Omental fat pad (tissue), 4 donors: Measurements from ENCODE around the gene RUSC2. TPM values are rescaled to one million over a fixed set of nuclear protein-coding genes. Genes with fewer than 3 reads are reported as not detected.
"Not testable (repeated sequence)": the region's sequence is repeated elsewhere in the genome, so short reads cannot be mapped to it uniquely, and the experiment has no call there.

Experiments used
- ATAC-seq: fragments of 150-250 bp; one replicate; pipeline ENCODE4 v1.9.1; 2016; ENCODE audit warnings: mild to moderate bottlenecking, moderate library complexity; ENCODE audit not compliant: low FRiP score
- DNase-seq: peaks from one replicate; pipeline ENCODE4 v3.0.0-alpha.2; 2019; ENCODE audit warnings: low spot score
- CTCF ChIP-seq, 3 donors: fragments of 450-650 bp; IDR thresholded peaks; one replicate each; pipeline ENCODE4 v1.5.1; 2016 to 2017; ENCODE audit warnings: antibody characterized with exemption in 3 of 3, mild to moderate bottlenecking in 3 of 3, moderate library complexity in 2 of 3
- total RNA-seq, 4 donors: library from RNA; depleted of rRNA; stranded (reverse); fragments of >200 nt; gene quantifications; one replicate each; pipeline ENCODE4 v1.1.0, GENCODE V29; 2016

RUSC2 gene
- total RNA-seq, 4 donors from 2014 or later = 12.2 to 23.5 (median 21.1) TPM

GRCh38 chr9:35521708-35522107 lies 31.8 kb downstream of the RUSC2 start:
- ATAC-seq (no peak), DNase-seq (no peak)
- TF ChIP-seq CTCF (IDR thresholded peaks at IDR 0.05) = no peak

- no peak for TF ChIP-seq CTCF (IDR thresholded peaks at IDR 0.05)
- no peak for ATAC-seq
- DNase-seq = no peak
Observed at GRCh38 chr9:35522187-35522586, 32.3 kb downstream of the RUSC2 start.

DNA sequence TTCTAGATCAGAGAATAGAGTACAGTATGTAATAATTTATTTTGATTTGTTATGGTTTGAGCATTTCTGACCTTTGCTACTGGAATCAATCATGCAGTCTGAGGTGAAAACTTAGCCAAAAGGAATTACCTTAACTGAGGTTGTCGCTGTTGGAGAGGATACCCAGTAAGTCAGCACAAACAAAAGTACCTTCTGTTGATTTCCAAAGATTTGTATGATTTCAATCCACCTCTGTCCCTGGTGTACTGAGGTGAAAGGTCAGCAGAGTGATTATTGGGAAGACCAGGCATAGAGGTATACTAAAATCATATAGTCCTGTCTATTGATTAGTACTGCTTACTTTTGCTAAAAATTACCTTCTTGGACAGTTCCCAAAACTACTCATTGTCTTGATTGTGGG lies 32.8 kb downstream of the RUSC2 start:
- ATAC-seq (no peak), DNase-seq (no peak)
- no peak for TF ChIP-seq CTCF (IDR thresholded peaks at IDR 0.05)

- not testable (repeated sequence) for ATAC-seq
Observed at GRCh38 chr9:35523556-35523955, 33.6 kb downstream of the RUSC2 start.

DNA sequence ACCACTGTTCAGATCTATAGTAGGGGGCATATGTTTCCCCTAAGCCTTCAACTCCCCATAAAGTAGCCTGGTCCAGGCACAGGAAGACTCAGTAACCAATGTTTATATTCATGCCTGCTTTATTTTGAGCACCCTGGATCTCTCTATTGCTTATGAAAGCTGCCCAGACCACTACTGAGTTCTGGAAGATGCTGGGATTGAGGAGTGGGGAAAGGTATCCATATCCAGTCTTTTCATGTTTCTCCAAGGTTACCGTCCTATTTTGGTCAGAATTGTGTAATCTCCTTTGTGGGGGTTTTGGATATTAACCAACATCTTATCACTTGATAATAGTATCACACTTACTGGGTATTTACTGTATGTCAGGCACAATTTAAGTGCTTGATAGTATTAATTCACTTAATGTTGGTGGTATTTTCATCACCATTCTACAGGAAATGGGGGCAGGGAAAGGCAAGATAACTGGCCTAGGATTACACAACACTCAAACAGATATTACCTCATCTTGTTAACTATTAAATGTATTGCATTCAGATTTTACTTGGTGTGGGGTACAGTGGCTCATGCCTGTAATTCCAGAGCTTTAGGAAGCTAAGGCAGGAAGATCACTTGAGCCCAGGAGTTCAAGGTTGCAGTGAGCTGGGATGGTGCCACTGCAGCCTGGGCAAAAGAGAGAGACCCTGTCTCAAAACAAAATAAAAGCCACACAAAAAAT lies 36.3 kb downstream of the RUSC2 start:
- no peak for TF ChIP-seq CTCF (IDR thresholded peaks at IDR 0.05)
- DNase-seq (no peak), ATAC-seq (peak; percentile 34)

More at GRCh38 chr9:35523556-35523955, 33.6 kb downstream of the RUSC2 start:
- DNase-seq = not testable (repeated sequence)

DNA sequence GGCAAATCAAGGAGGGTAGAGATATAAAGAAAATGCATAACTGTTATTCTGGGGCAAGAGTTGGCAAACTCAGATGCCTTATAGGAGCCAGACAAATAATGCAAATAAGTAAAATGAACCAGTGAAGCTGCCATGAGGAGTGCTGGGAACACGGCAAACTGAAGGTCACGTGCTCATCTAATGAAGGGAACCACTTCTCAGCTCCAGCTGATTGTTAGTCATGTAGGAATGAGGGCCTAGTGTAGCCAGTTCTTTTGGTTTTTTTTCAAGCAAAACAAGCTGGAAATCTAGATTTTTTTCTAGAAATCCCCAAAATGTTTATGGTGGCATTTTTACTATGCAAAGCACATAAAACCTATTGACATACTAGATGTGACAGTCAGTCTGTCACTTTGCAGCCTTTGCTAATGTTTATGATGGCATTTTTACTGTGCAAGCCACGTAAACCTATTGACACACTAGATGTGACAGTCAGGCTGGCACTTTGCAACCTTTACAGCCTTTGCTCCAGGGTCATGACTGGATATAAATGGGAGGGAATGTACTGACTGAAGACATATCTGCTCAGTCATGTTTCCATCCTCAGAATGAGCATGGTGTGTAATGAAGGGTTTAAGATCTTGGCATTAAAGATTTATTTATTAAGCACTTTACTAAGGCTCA lies 39.4 kb downstream of the RUSC2 start:
- TF ChIP-seq CTCF (IDR thresholded peaks at IDR 0.05) = no peak
- DNase-seq = no peak
- no peak for ATAC-seq

DNA sequence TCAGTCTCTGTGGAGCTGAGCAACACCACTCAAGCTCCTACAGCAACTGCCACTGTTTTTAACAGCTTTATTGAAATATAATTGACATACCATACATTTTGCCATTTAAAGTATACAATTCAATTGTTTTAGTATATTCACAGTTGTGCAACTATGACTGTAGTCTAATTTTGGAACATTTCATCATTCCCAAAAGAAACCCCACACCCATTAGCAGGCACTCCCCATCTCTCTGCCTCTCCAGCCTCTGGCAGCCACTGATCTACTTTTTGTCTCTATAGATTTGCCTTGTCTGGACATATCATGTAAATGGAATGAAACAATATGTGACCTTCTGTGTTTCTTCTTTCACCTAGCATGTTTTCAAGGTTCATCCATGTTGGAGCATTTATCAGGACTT lies 43.5 kb downstream of the RUSC2 start:
- TF ChIP-seq CTCF (IDR thresholded peaks at IDR 0.05) = no peak
- ATAC-seq = no peak

DNA sequence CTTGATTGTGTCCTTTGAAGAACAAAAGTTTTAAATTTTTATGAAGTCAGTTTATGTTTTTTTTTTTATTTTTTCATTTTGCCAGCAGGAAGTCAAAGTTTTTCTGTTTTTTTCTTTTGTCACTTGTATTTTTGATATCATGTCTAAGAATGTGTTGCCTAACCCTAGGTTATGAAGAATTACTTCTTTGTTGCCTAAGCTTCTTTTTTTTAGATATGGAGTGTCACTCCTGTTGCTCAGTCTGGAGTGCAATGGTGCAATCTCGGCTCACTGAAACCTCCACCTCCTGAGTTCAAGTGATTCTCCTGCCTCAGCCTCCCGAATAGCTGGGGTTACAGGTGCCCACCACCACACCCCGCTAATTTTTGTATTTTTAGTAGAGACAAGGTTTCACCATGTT lies 45.0 kb downstream of the RUSC2 start:
- ATAC-seq, DNase-seq: not testable (repeated sequence)

More for the DNA sequence above, 43.5 kb downstream of the RUSC2 start:
- DNase-seq = no peak
